Measurements from ENCODE around the gene USP44. TPM values are rescaled to one million over a fixed set of nuclear protein-coding genes. Genes with fewer than 3 reads are reported as not detected.
A peak's percentile ranks its signal among the peaks of the same experiment; 100 is the strongest.

The USP44 gene
- total RNA-seq, 5 donors from 2014 or later (not counting 1 experiment from before 2014, with no cell fraction given), result 2.9 to 12.2 (median 5.9) TPM

GRCh38 chr12:95497031-95497430, 54.2 kb downstream of the USP44 start:
- H3K4me3 ChIP-seq (ENCODE audit: control insufficient read depth in 1 of 2, extremely low read depth in 1 of 2, low read length in 1 of 2), result no peak overlapping the region
- WGBS (ENCODE audit: insufficient coverage), result no CpG with 5 or more reads among the region's 4 CpGs
- Mint-ChIP-seq H3K9me3 (no peaks in the 10 kb centered on the region), H3K36me3 (peaks cover 57% of the 10 kb centered on the region), H3K27ac (no peak overlapping the region), H3K4me1 (peaks cover 16 to 20% (median 16%) of the 10 kb centered on the region in 3 donors), H3K27me3 (no peaks in the 10 kb centered on the region), H3K4me3 (no peak overlapping the region)
- H3K27me3 ChIP-seq (replicated peaks in 1 of 2; ENCODE audit: control insufficient read depth in 2 of 2, extremely low read depth in 1 of 2, insufficient read depth in 2 of 2, low read length in 1 of 2), result no peaks in the 10 kb centered on the region
- no peaks in the 10 kb centered on the region for H3K9me3 ChIP-seq
- POLR2A ChIA-PET, result no interaction called here
- no peaks in the 10 kb centered on the region for H3K4me1 ChIP-seq (ENCODE audit: control insufficient read depth in 1 of 2, extremely low read depth in 1 of 2, insufficient read depth in 2 of 2, low read length in 2 of 2)
- ATAC-seq (replicated peaks in 1 of 4), result no peak
- H3K27ac ChIP-seq (ENCODE audit: low read length), result no peak overlapping the region
- H3K36me3 ChIP-seq (ENCODE audit: control insufficient read depth in 2 of 2, extremely low read depth in 1 of 2, insufficient read depth in 1 of 2, low read length in 1 of 2), result peaks cover 0 to 53% of the 10 kb centered on the region in 2 donors
- CTCF ChIA-PET, result no interaction called here
- DNase-seq, result no peak

- Mint-ChIP-seq H3K4me3 (no peak overlapping the region), H3K9me3 (no peaks in the 10 kb centered on the region), H3K4me1 (peaks cover 14 to 28% (median 17%) of the 10 kb centered on the region in 3 donors), H3K27me3 (no peaks in the 10 kb centered on the region), H3K27ac (no peak overlapping the region), H3K36me3 (peaks cover 60% of the 10 kb centered on the region)
- CTCF ChIA-PET, result interaction anchor here in 1 of 2 donors (0.6 kb wide), 1 partner anchor 378 kb away, joined by 3 read pairs; no protein-coding TSS in a partner anchor
- Histone ChIP-seq H3K27me3 (replicated peaks in 1 of 2; ENCODE audit: control insufficient read depth in 2 of 2, extremely low read depth in 1 of 2, insufficient read depth in 2 of 2, low read length in 1 of 2) (no peaks in the 10 kb centered on the region), H3K4me3 (ENCODE audit: control insufficient read depth in 1 of 2, extremely low read depth in 1 of 2, low read length in 1 of 2) (no peak overlapping the region), H3K27ac (ENCODE audit: low read length) (no peak overlapping the region), H3K36me3 (ENCODE audit: control insufficient read depth in 2 of 2, extremely low read depth in 1 of 2, insufficient read depth in 1 of 2, low read length in 1 of 2) (peaks cover 0 to 46% of the 10 kb centered on the region in 2 donors), H3K4me1 (ENCODE audit: control insufficient read depth in 1 of 2, extremely low read depth in 1 of 2, insufficient read depth in 2 of 2, low read length in 2 of 2) (no peaks in the 10 kb centered on the region), H3K9me3 (no peaks in the 10 kb centered on the region)
- no peak for DNase-seq
- POLR2A ChIA-PET, result no interaction called here
- no CpG with 5 or more reads among the region's 1 CpG for WGBS (ENCODE audit: insufficient coverage)
- ATAC-seq (replicated peaks in 1 of 4), result no peak
Observed at GRCh38 chr12:95495433-95495832, 55.8 kb downstream of the USP44 start.

GRCh38 chr12:95494888-95495287, 56.4 kb downstream of the USP44 start:
- Histone ChIP-seq H3K4me1 (ENCODE audit: control insufficient read depth in 1 of 2, extremely low read depth in 1 of 2, insufficient read depth in 2 of 2, low read length in 2 of 2) (no peaks in the 10 kb centered on the region), H3K9me3 (no peaks in the 10 kb centered on the region), H3K27me3 (replicated peaks in 1 of 2; ENCODE audit: control insufficient read depth in 2 of 2, extremely low read depth in 1 of 2, insufficient read depth in 2 of 2, low read length in 1 of 2) (no peaks in the 10 kb centered on the region), H3K36me3 (ENCODE audit: control insufficient read depth in 2 of 2, extremely low read depth in 1 of 2, insufficient read depth in 1 of 2, low read length in 1 of 2) (peaks cover 0 to 46% of the 10 kb centered on the region in 2 donors), H3K27ac (ENCODE audit: low read length) (no peak overlapping the region), H3K4me3 (ENCODE audit: control insufficient read depth in 1 of 2, extremely low read depth in 1 of 2, low read length in 1 of 2) (no peak overlapping the region)
- ChIA-PET CTCF (no interaction called here), POLR2A (no interaction called here)
- Mint-ChIP-seq H3K27ac (peak overlapping the region in 1 of 2 donors; percentile 12), H3K9me3 (no peaks in the 10 kb centered on the region), H3K36me3 (peaks cover 55% of the 10 kb centered on the region), H3K4me3 (no peak overlapping the region), H3K4me1 (peaks cover 12 to 23% (median 15%) of the 10 kb centered on the region in 3 donors), H3K27me3 (no peaks in the 10 kb centered on the region)
- no peak for ATAC-seq (replicated peaks in 1 of 4)
- no CpG with 5 or more reads among the region's 2 CpGs for WGBS (ENCODE audit: insufficient coverage)
- DNase-seq, result no peak

GRCh38 chr12:95492462-95492861, 58.8 kb downstream of the USP44 start:
- ChIA-PET POLR2A (no interaction called here), CTCF (no interaction called here)
- WGBS (ENCODE audit: insufficient coverage), result no CpG with 5 or more reads among the region's 2 CpGs
- H3K27me3 ChIP-seq (replicated peaks in 1 of 2; ENCODE audit: control insufficient read depth in 2 of 2, extremely low read depth in 1 of 2, insufficient read depth in 2 of 2, low read length in 1 of 2), result no peaks in the 10 kb centered on the region
- Mint-ChIP-seq H3K4me1 (peaks cover 2 to 15% (median 5%) of the 10 kb centered on the region in 3 donors), H3K27me3 (no peaks in the 10 kb centered on the region), H3K36me3 (peaks cover 45% of the 10 kb centered on the region), H3K9me3 (no peaks in the 10 kb centered on the region), H3K4me3 (no peak overlapping the region), H3K27ac (no peak overlapping the region)
- H3K9me3 ChIP-seq, result no peaks in the 10 kb centered on the region
- H3K4me1 ChIP-seq (ENCODE audit: control insufficient read depth in 1 of 2, extremely low read depth in 1 of 2, insufficient read depth in 2 of 2, low read length in 2 of 2), result no peaks in the 10 kb centered on the region
- ATAC-seq (replicated peaks in 1 of 4) (no peak), DNase-seq (no peak)
- no peak overlapping the region for H3K4me3 ChIP-seq (ENCODE audit: control insufficient read depth in 1 of 2, extremely low read depth in 1 of 2, low read length in 1 of 2)
- peaks cover 0 to 37% of the 10 kb centered on the region in 2 donors for H3K36me3 ChIP-seq (ENCODE audit: control insufficient read depth in 2 of 2, extremely low read depth in 1 of 2, insufficient read depth in 1 of 2, low read length in 1 of 2)
- H3K27ac ChIP-seq (ENCODE audit: low read length), result no peak overlapping the region

GRCh38 chr12:95487024-95487423, 64.3 kb downstream of the USP44 start:
- no peaks in the 10 kb centered on the region for H3K9me3 Mint-ChIP-seq
- H3K27ac ChIP-seq (ENCODE audit: low read length), result no peak overlapping the region
- CTCF ChIA-PET, result interaction anchor here in 1 of 2 donors (0.6 to 0.7 kb wide), 2 partner anchors 10 to 30 kb away, joined by 4 to 5 read pairs; no protein-coding TSS in a partner anchor
- no peaks in the 10 kb centered on the region for H3K4me1 ChIP-seq (ENCODE audit: control insufficient read depth in 1 of 2, extremely low read depth in 1 of 2, insufficient read depth in 2 of 2, low read length in 2 of 2)
- H3K4me3 ChIP-seq (ENCODE audit: control insufficient read depth in 1 of 2, extremely low read depth in 1 of 2, low read length in 1 of 2), result no peak overlapping the region
- H3K27me3 ChIP-seq (replicated peaks in 1 of 2; ENCODE audit: control insufficient read depth in 2 of 2, extremely low read depth in 1 of 2, insufficient read depth in 2 of 2, low read length in 1 of 2), result no peaks in the 10 kb centered on the region
- peaks cover 12 to 17% (median 14%) of the 10 kb centered on the region in 3 donors for H3K4me1 Mint-ChIP-seq
- no peaks in the 10 kb centered on the region for H3K27me3 Mint-ChIP-seq
- no CpG with 5 or more reads among the region's 2 CpGs for WGBS (ENCODE audit: insufficient coverage)
- peaks cover 38% of the 10 kb centered on the region for H3K36me3 Mint-ChIP-seq
- no peak for ATAC-seq (replicated peaks in 1 of 4)
- H3K4me3 Mint-ChIP-seq, result no peak overlapping the region
- POLR2A ChIA-PET, result no interaction called here
- H3K27ac Mint-ChIP-seq, result no peak overlapping the region
- H3K36me3 ChIP-seq (ENCODE audit: control insufficient read depth in 2 of 2, extremely low read depth in 1 of 2, insufficient read depth in 1 of 2, low read length in 1 of 2), result peaks cover 0 to 33% of the 10 kb centered on the region in 2 donors
- DNase-seq, result no peak
- H3K9me3 ChIP-seq, result no peaks in the 10 kb centered on the region

GRCh38 chr12:95484524-95484923, 66.8 kb downstream of the USP44 start:
- peaks cover 30% of the 10 kb centered on the region for H3K36me3 Mint-ChIP-seq
- POLR2A ChIA-PET, result interaction anchor here in 1 of 2 donors (0.5 kb wide), 1 partner anchor 19 kb away, joined by 6 read pairs; no protein-coding TSS in a partner anchor

More at GRCh38 chr12:95484524-95484923, 66.8 kb downstream of the USP44 start:
- no peaks in the 10 kb centered on the region for H3K27me3 Mint-ChIP-seq
- H3K27ac Mint-ChIP-seq, result no peak overlapping the region
- Histone ChIP-seq H3K4me1 (ENCODE audit: control insufficient read depth in 1 of 2, extremely low read depth in 1 of 2, insufficient read depth in 2 of 2, low read length in 2 of 2) (peaks cover 5 to 15% of the 10 kb centered on the region in 2 experiments), H3K27me3 (replicated peaks in 1 of 2; ENCODE audit: control insufficient read depth in 2 of 2, extremely low read depth in 1 of 2, insufficient read depth in 2 of 2, low read length in 1 of 2) (no peaks in the 10 kb centered on the region), H3K9me3 (no peaks in the 10 kb centered on the region), H3K36me3 (ENCODE audit: control insufficient read depth in 2 of 2, extremely low read depth in 1 of 2, insufficient read depth in 1 of 2, low read length in 1 of 2) (peaks cover 0 to 32% of the 10 kb centered on the region in 2 donors), H3K4me3 (ENCODE audit: control insufficient read depth in 1 of 2, extremely low read depth in 1 of 2, low read length in 1 of 2) (no peak overlapping the region), H3K27ac (ENCODE audit: low read length) (no peak overlapping the region)
- H3K9me3 Mint-ChIP-seq, result no peaks in the 10 kb centered on the region
- DNase-seq (no peak), ATAC-seq (replicated peaks in 1 of 4) (no peak)
- H3K4me1 Mint-ChIP-seq, result peaks cover 28 to 35% (median 34%) of the 10 kb centered on the region in 3 donors
- no peak overlapping the region for H3K4me3 Mint-ChIP-seq
- CTCF ChIA-PET, result no interaction called here
